AG04450 (cell line): Measurements from ENCODE around the gene KCNF1. TPM values are rescaled to one million over a fixed set of nuclear protein-coding genes. Genes with fewer than 3 reads are reported as not detected.

Experiments
- CTCF ChIA-PET: fragments of 300-600, 350-600 bp; formaldehyde crosslinking; extraction: SDS; loops from one replicate; lab custom pipeline; 2022; ENCODE audit warnings: antibody characterized with exemption, inconsistent platforms; lab: Charles Lee
- POLR2A ChIA-PET: fragments of 350-600 bp; formaldehyde crosslinking; extraction: SDS; loops from one replicate; lab custom pipeline; 2021; ENCODE audit warnings: antibody characterized with exemption, inconsistent platforms; lab: Yijun Ruan, JAX
- DNase-seq: peaks from one replicate; pipeline ENCODE4 v3.0.0-alpha.2; 2011; ENCODE audit warnings: low read depth, low spot score
- H3K27ac ChIP-seq: one replicate; pipeline ENCODE4 v1.5.1; 2012; ENCODE audit warnings: low read depth, low read length, control low read depth
- H3K27me3 ChIP-seq: one replicate; pipeline ENCODE4 v1.6.0; 2012; ENCODE audit warnings: low read length; ENCODE audit not compliant: control insufficient read depth, insufficient read depth
- H3K4me3 ChIP-seq: 2 replicates; pipeline ENCODE4 v1.5.1; 2011; ENCODE audit warnings: mild to moderate bottlenecking, low read depth, low read length, control low read depth
- H3K9me3 ChIP-seq: 2 replicates; pipeline ENCODE4 v1.5.1; 2012; ENCODE audit warnings: low read length; ENCODE audit not compliant: control insufficient read depth, insufficient read depth
- CTCF ChIP-seq: IDR thresholded peaks from 2 replicates; pipeline ENCODE4 v1.5.1; 2011; ENCODE audit warnings: low read depth, low read length, control low read depth, inconsistent platforms
- polyA plus RNA-seq: library from polyadenylated mRNA; depleted of rRNA; stranded (reverse); fragments of >200 nt; gene quantifications from 2 replicates; pipeline ENCODE4 v1.2.3, GENCODE V29; 2011

KCNF1 gene
- polyA plus RNA-seq, 1 experiment, result 1.0 TPM

GRCh38 chr2:10934308-10934978, 22.7 kb downstream of the KCNF1 start:
- no peak overlapping the region for H3K27ac ChIP-seq
- CTCF ChIA-PET, result interaction anchor here (1.2 to 1.5 kb wide), 2 partner anchors 102 kb away, joined by 4 read pairs; no protein-coding TSS in a partner anchor
- TF ChIP-seq CTCF, result no peak

GRCh38 chr2:10934979-10935350, 23.2 kb downstream of the KCNF1 start:
- POLR2A ChIA-PET, result no interaction called here
- CTCF ChIA-PET, result interaction anchor here (1.5 kb wide), 1 partner anchor 102 kb away, joined by 4 read pairs; no protein-coding TSS in a partner anchor
- Histone ChIP-seq H3K27ac (no peak overlapping the region), H3K4me3 (no peak overlapping the region), H3K9me3 (peaks cover 10% of the 10 kb centered on the region), H3K27me3 (no peaks in the 10 kb centered on the region)
- no peak for DNase-seq
- TF ChIP-seq CTCF, result no peak

More at GRCh38 chr2:10934308-10934978, 22.7 kb downstream of the KCNF1 start:
- H3K4me3 ChIP-seq, result no peak overlapping the region
- no peaks in the 10 kb centered on the region for H3K27me3 ChIP-seq
- H3K9me3 ChIP-seq, result peaks cover 10% of the 10 kb centered on the region
- DNase-seq, result no peak
- POLR2A ChIA-PET, result no interaction called here

- Histone ChIP-seq H3K9me3 (peaks cover 10% of the 10 kb centered on the region), H3K27ac (peak overlapping the region; percentile 89), H3K27me3 (no peaks in the 10 kb centered on the region), H3K4me3 (no peak overlapping the region)
- ChIA-PET POLR2A (no interaction called here), CTCF (interaction anchor here (1.5 kb wide), 1 partner anchor 103 kb away, joined by 4 read pairs; no protein-coding TSS in a partner anchor)
- no peak for TF ChIP-seq CTCF
- no peak for DNase-seq
Observed at GRCh38 chr2:10935366-10935918, 23.7 kb downstream of the KCNF1 start.

- Histone ChIP-seq H3K27ac (peak overlapping the region; percentile 93), H3K4me3 (no peak overlapping the region), H3K9me3 (peaks cover 8% of the 10 kb centered on the region; the same call in 1 of the 2 replicates), H3K27me3 (no peaks in the 10 kb centered on the region)
- CTCF ChIA-PET, result interaction anchor here (0.6 to 1.5 kb wide), 2 partner anchors 103 to 197 kb away, joined by 4 read pairs; a partner anchor contains a TSS
- 0 out of 2 replicates have a peak, but pooled peaks have one; percentile 8 for TF ChIP-seq CTCF
- POLR2A ChIA-PET, result interaction anchor here (1.1 kb wide), 1 partner anchor 24 kb away, joined by 4 read pairs; the partner anchor contains the start of gene KCNF1
- peak; percentile 94 for DNase-seq
Observed at GRCh38 chr2:10935953-10936942, 24.5 kb downstream of the KCNF1 start.
